SK-N-SH treated with all-trans-retinoic acid at 6 μM for 48 hours (cell line): ENCODE results near the gene SPDYE17.

Source experiments
- ESRRG ChIP-seq: fragments of 250-450 bp; sonication (Bioruptor Pico); IDR thresholded peaks from 2 replicates; pipeline ENCODE4 v1.6.1; 2021; ENCODE audit warnings: mild to moderate bottlenecking
- ISL1 ChIP-seq: fragments of 250-450 bp; sonication (Bioruptor Pico); IDR thresholded peaks from 2 replicates; pipeline ENCODE4 v2.1.2; 2022; ENCODE audit warnings: mild to moderate bottlenecking, moderate library complexity
- PATZ1 ChIP-seq: fragments of 250-450 bp; sonication (Bioruptor Pico); IDR thresholded peaks from 2 replicates; pipeline ENCODE4 v1.8.0; 2020; ENCODE audit warnings: mild to moderate bottlenecking, moderate library complexity, borderline replicate concordance
- TCF4 ChIP-seq: fragments of 250-450 bp; sonication (Bioruptor Pico); IDR thresholded peaks from 2 replicates; pipeline ENCODE4 v1.8.0; 2021; ENCODE audit warnings: mild to moderate bottlenecking, moderate library complexity, borderline replicate concordance
- TOX ChIP-seq: fragments of 250-450 bp; sonication (Bioruptor Pico); IDR thresholded peaks from 2 replicates; pipeline ENCODE4 v1.8.0; 2021; ENCODE audit warnings: mild to moderate bottlenecking, moderate library complexity, borderline replicate concordance
- ZC3H10 ChIP-seq: fragments of 250-450 bp; sonication (Bioruptor Pico); IDR thresholded peaks from 2 replicates; pipeline ENCODE4 v1.5.1; 2021; ENCODE audit warnings: mild to moderate bottlenecking, moderate library complexity
- ZNF565 ChIP-seq: fragments of 450-650 bp; formaldehyde crosslinking; conservative IDR thresholded peaks from 2 replicates; pipeline ENCODE4 v1.5.0; 2020; ENCODE audit warnings: low read depth, mild to moderate bottlenecking, moderate library complexity
- TF ChIP-seq, protein P1 (sequence below): fragments of 250-450 bp; sonication (Bioruptor Pico); IDR thresholded peaks from 2 replicates; pipeline ENCODE4 v1.8.0; 2021; ENCODE audit warnings: low read depth, mild to moderate bottlenecking, moderate library complexity, borderline replicate concordance
- TF ChIP-seq, protein P2 (sequence below): fragments of 250-450 bp; sonication (Bioruptor Pico); IDR thresholded peaks from 2 replicates; pipeline ENCODE4 v1.5.1; 2020; ENCODE audit warnings: low read depth, mild to moderate bottlenecking, moderate library complexity
- TF ChIP-seq, protein P3 (sequence below): fragments of 250-450 bp; sonication (Bioruptor Pico); IDR thresholded peaks from 2 replicates; pipeline ENCODE4 v1.5.1; 2021; ENCODE audit warnings: mild to moderate bottlenecking, moderate library complexity

- no peak for TF ChIP-seq TCF4 (CRISPR knock-in tag)
- TF ChIP-seq, protein P1, sequence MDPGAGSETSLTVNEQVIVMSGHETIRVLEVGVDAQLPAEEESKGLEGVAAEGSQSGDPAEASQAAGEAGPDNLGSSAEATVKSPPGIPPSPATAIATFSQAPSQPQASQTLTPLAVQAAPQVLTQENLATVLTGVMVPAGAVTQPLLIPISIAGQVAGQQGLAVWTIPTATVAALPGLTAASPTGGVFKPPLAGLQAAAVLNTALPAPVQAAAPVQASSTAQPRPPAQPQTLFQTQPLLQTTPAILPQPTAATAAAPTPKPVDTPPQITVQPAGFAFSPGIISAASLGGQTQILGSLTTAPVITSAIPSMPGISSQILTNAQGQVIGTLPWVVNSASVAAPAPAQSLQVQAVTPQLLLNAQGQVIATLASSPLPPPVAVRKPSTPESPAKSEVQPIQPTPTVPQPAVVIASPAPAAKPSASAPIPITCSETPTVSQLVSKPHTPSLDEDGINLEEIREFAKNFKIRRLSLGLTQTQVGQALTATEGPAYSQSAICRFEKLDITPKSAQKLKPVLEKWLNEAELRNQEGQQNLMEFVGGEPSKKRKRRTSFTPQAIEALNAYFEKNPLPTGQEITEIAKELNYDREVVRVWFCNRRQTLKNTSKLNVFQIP, result no peak
- no peak for TF ChIP-seq ISL1 (CRISPR knock-in tag)
- no peak for TF ChIP-seq PATZ1 (CRISPR knock-in tag)
- no peak for TF ChIP-seq ZC3H10 (CRISPR knock-in tag)
- TF ChIP-seq, protein P2, sequence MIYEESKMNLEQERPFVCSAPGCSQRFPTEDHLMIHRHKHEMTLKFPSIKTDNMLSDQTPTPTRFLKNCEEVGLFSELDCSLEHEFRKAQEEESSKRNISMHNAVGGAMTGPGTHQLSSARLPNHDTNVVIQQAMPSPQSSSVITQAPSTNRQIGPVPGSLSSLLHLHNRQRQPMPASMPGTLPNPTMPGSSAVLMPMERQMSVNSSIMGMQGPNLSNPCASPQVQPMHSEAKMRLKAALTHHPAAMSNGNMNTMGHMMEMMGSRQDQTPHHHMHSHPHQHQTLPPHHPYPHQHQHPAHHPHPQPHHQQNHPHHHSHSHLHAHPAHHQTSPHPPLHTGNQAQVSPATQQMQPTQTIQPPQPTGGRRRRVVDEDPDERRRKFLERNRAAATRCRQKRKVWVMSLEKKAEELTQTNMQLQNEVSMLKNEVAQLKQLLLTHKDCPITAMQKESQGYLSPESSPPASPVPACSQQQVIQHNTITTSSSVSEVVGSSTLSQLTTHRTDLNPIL (CRISPR knock-in tag), result no peak
- TF ChIP-seq, protein P3, sequence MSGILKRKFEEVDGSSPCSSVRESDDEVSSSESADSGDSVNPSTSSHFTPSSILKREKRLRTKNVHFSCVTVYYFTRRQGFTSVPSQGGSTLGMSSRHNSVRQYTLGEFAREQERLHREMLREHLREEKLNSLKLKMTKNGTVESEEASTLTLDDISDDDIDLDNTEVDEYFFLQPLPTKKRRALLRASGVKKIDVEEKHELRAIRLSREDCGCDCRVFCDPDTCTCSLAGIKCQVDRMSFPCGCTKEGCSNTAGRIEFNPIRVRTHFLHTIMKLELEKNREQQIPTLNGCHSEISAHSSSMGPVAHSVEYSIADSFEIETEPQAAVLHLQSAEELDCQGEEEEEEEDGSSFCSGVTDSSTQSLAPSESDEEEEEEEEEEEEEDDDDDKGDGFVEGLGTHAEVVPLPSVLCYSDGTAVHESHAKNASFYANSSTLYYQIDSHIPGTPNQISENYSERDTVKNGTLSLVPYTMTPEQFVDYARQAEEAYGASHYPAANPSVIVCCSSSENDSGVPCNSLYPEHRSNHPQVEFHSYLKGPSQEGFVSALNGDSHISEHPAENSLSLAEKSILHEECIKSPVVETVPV (CRISPR knock-in tag), result no peak
- TF ChIP-seq TOX (CRISPR knock-in tag), result no peak
- TF ChIP-seq ZNF565 (CRISPR knock-in tag), result no peak
- TF ChIP-seq ESRRG (CRISPR knock-in tag), result no peak
Observed at GRCh38 chr7:76998285-76998589, 33.9 kb downstream of the SPDYE17 start.
